Neural progenitor cell (in vitro differentiated cells): ENCODE results near the gene LPP. TPM values are rescaled to one million over a fixed set of nuclear protein-coding genes. Genes with fewer than 3 reads are reported as not detected.

ENCODE experiments used
- DNase-seq: peaks from one replicate; pipeline ENCODE4 v3.0.0-alpha.2; 2016; ENCODE audit warnings: low spot score
- H2AFZ ChIP-seq: fragments of 200-600 bp; sonication (generic); replicated peaks from 2 replicates; pipeline ENCODE4 v1.6.1; 2016; ENCODE audit warnings: antibody characterized with exemption
- H3F3A ChIP-seq: fragments of 200-600 bp; sonication (generic); 2 replicates; pipeline ENCODE4 v1.6.1; 2016; ENCODE audit warnings: antibody characterized with exemption, low read depth
- H3K27ac ChIP-seq: fragments of 200-600 bp; sonication (generic); 2 replicates; pipeline ENCODE4 v1.5.1; 2016; ENCODE audit warnings: mild to moderate bottlenecking
- H3K27me3 ChIP-seq: fragments of 200-600 bp; sonication (generic); 2 replicates; pipeline ENCODE4 v1.6.1; 2016; ENCODE audit warnings: mild to moderate bottlenecking, moderate library complexity
- H3K36me3 ChIP-seq: fragments of 200-600 bp; sonication (generic); 2 replicates; pipeline ENCODE4 v1.5.1; 2016
- H3K4me1 ChIP-seq: fragments of 200-600 bp; sonication (generic); 2 replicates; pipeline ENCODE4 v1.6.1; 2016; ENCODE audit warnings: mixed run types
- H3K4me2 ChIP-seq: fragments of 200-600 bp; sonication (generic); 2 replicates; pipeline ENCODE4 v1.6.1; 2016
- H3K4me3 ChIP-seq: fragments of 200-600 bp; sonication (generic); 2 replicates; pipeline ENCODE4 v1.5.1; 2016
- H3K79me2 ChIP-seq: fragments of 200-600 bp; sonication (generic); 2 replicates; pipeline ENCODE4 v1.6.1; 2016; ENCODE audit warnings: low read depth
- H3K9ac ChIP-seq: fragments of 200-600 bp; sonication (generic); 2 replicates; pipeline ENCODE4 v1.6.1; 2016
- H3K9me3 ChIP-seq: fragments of 200-600 bp; sonication (generic); 2 replicates; pipeline ENCODE4 v1.5.1; 2016; ENCODE audit warnings: low read depth
- H4K20me1 ChIP-seq: fragments of 200-600 bp; sonication (generic); 2 replicates; pipeline ENCODE4 v1.6.1; 2016; ENCODE audit warnings: low read depth
- H3K27ac Mint-ChIP-seq: 3 replicates; pipeline ENCODE4 v1.8.0; 2021; ENCODE audit warnings: mixed read lengths
- H3K27me3 Mint-ChIP-seq: 2 replicates; pipeline ENCODE4 v1.8.0; 2022; ENCODE audit warnings: low read depth, mild to moderate bottlenecking, inconsistent platforms, moderate library complexity, mixed read lengths; ENCODE audit not compliant: insufficient read depth
- H3K36me3 Mint-ChIP-seq: 3 replicates; pipeline ENCODE4 v1.8.0; 2021; ENCODE audit warnings: mixed read lengths
- H3K4me1 Mint-ChIP-seq: 3 replicates; pipeline ENCODE4 v1.8.0; 2021; ENCODE audit warnings: mixed read lengths
- H3K4me3 Mint-ChIP-seq: 3 replicates; pipeline ENCODE4 v1.8.0; 2021; ENCODE audit warnings: mild to moderate bottlenecking, moderate library complexity, mixed read lengths
- H3K9me3 Mint-ChIP-seq: 3 replicates; pipeline ENCODE4 v1.8.0; 2020; ENCODE audit warnings: mixed read lengths
- CTCF ChIP-seq: fragments of 200-600 bp; sonication (generic); IDR thresholded peaks from 2 replicates; pipeline ENCODE4 v1.5.1; 2017; ENCODE audit warnings: antibody characterized with exemption, mild to moderate bottlenecking
- EZH2 ChIP-seq: fragments of 200-600 bp; sonication (generic); IDR thresholded peaks from 2 replicates; pipeline ENCODE4 v1.6.1; 2017; ENCODE audit warnings: antibody characterized with exemption, mild to moderate bottlenecking, moderate library complexity
- EZH2phosphoT487 ChIP-seq: fragments of 200-600 bp; sonication (generic); IDR thresholded peaks from 2 replicates; pipeline ENCODE4 v1.6.1; 2017; ENCODE audit warnings: antibody characterized with exemption
- total RNA-seq: library from RNA; depleted of rRNA; stranded (reverse); fragments of >200 nt; gene quantifications from 2 replicates; pipeline ENCODE4 v1.2.3, GENCODE V29; 2015; ENCODE audit warnings: low replicate concordance

Gene LPP
- total RNA-seq, 1 donor from 2014 or later, result 18.9 TPM

- H3K4me3 ChIP-seq, result no peak overlapping the region
- H4K20me1 ChIP-seq, result no peaks in the 10 kb centered on the region
Observed at GRCh38 chr3:188469228-188469885, 315.4 kb downstream of the LPP start.

GRCh38 chr3:188470508-188471130 is 316.7 kb downstream of the LPP start:
- no peak overlapping the region for H3K4me3 Mint-ChIP-seq
- no peak for TF ChIP-seq CTCF
- no peak for TF ChIP-seq EZH2
- TF ChIP-seq EZH2phosphoT487, result no peak
- no peak overlapping the region for H2AFZ ChIP-seq
- DNase-seq, result no peak
- H3K9ac ChIP-seq, result no peak overlapping the region
- H3K4me1 ChIP-seq, result no peaks in the 10 kb centered on the region
- no peaks in the 10 kb centered on the region for H4K20me1 ChIP-seq
- no peak overlapping the region for H3K27ac Mint-ChIP-seq
- no peaks in the 10 kb centered on the region for H3K36me3 ChIP-seq
- H3K4me3 ChIP-seq, result no peak overlapping the region
- H3K4me1 Mint-ChIP-seq, result peaks cover 5% of the 10 kb centered on the region
- no peaks in the 10 kb centered on the region for H3K79me2 ChIP-seq
- peaks cover 20% of the 10 kb centered on the region for H3K36me3 Mint-ChIP-seq
- H3K27me3 Mint-ChIP-seq, result no peaks in the 10 kb centered on the region
- no peaks in the 10 kb centered on the region for H3K27me3 ChIP-seq
- no peak overlapping the region for H3K27ac ChIP-seq
- H3K4me2 ChIP-seq, result no peak overlapping the region
- no peaks in the 10 kb centered on the region for H3K9me3 ChIP-seq
- peaks cover 4% of the 10 kb centered on the region for H3K9me3 Mint-ChIP-seq
- H3F3A ChIP-seq, result no peaks in the 10 kb centered on the region

More at GRCh38 chr3:188469228-188469885, 315.4 kb downstream of the LPP start:
- Histone ChIP-seq H2AFZ (no peak overlapping the region), H3K79me2 (no peaks in the 10 kb centered on the region), H3K9me3 (no peaks in the 10 kb centered on the region), H3K4me1 (peaks cover 6% of the 10 kb centered on the region), H3K4me2 (no peak overlapping the region), H3K36me3 (no peaks in the 10 kb centered on the region), H3K27me3 (no peaks in the 10 kb centered on the region), H3K27ac (no peak overlapping the region), H3F3A (no peaks in the 10 kb centered on the region), H3K9ac (no peak overlapping the region)
- TF ChIP-seq EZH2phosphoT487 (no peak), EZH2 (no peak), CTCF (no peak)
- H3K4me1 Mint-ChIP-seq, result peaks cover 12% of the 10 kb centered on the region
- H3K36me3 Mint-ChIP-seq, result peaks cover 20% of the 10 kb centered on the region
- peaks cover 4% of the 10 kb centered on the region for H3K9me3 Mint-ChIP-seq
- no peak for DNase-seq
- H3K27ac Mint-ChIP-seq, result no peak overlapping the region
- H3K4me3 Mint-ChIP-seq, result no peak overlapping the region
- H3K27me3 Mint-ChIP-seq, result no peaks in the 10 kb centered on the region

- Mint-ChIP-seq H3K27me3 (no peaks in the 10 kb centered on the region), H3K4me3 (no peak overlapping the region), H3K27ac (no peak overlapping the region), H3K4me1 (peaks cover 4% of the 10 kb centered on the region), H3K9me3 (peaks cover 4% of the 10 kb centered on the region), H3K36me3 (peaks cover 20% of the 10 kb centered on the region)
- Histone ChIP-seq H3K9ac (no peak overlapping the region), H3K79me2 (no peaks in the 10 kb centered on the region), H3K4me1 (no peaks in the 10 kb centered on the region), H3K36me3 (no peaks in the 10 kb centered on the region), H3K9me3 (no peaks in the 10 kb centered on the region), H3K27me3 (no peaks in the 10 kb centered on the region), H3F3A (no peaks in the 10 kb centered on the region), H2AFZ (no peak overlapping the region), H3K4me3 (no peak overlapping the region), H3K27ac (no peak overlapping the region), H3K4me2 (no peak overlapping the region), H4K20me1 (no peaks in the 10 kb centered on the region)
- no peak for DNase-seq
- TF ChIP-seq EZH2phosphoT487 (no peak), CTCF (no peak), EZH2 (no peak)
Observed at GRCh38 chr3:188471723-188472122, 317.8 kb downstream of the LPP start.
